ENCODE measurements around the gene KCNJ1.

Gene KCNJ1

DNA sequence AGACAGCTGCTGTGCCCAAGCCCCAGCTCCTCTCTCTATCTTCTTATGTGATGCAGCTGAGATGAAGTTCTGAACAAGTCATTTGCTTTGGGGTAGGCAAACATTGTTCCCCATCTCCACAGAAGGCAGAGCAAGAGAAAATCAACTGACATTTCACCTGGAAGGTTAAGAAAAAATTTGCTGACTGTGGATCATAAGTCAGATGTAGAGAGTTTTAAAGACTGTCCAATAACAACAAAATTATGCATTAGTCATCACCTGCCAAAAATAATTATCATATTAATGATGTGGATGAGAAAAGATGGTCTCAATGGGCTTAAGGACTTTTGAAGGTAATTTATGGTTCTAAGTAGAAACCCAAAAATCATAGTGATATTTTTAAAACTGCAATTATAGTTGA, 59.2 kb downstream of the KCNJ1 start:
- TF ChIP-seq, protein P1, sequence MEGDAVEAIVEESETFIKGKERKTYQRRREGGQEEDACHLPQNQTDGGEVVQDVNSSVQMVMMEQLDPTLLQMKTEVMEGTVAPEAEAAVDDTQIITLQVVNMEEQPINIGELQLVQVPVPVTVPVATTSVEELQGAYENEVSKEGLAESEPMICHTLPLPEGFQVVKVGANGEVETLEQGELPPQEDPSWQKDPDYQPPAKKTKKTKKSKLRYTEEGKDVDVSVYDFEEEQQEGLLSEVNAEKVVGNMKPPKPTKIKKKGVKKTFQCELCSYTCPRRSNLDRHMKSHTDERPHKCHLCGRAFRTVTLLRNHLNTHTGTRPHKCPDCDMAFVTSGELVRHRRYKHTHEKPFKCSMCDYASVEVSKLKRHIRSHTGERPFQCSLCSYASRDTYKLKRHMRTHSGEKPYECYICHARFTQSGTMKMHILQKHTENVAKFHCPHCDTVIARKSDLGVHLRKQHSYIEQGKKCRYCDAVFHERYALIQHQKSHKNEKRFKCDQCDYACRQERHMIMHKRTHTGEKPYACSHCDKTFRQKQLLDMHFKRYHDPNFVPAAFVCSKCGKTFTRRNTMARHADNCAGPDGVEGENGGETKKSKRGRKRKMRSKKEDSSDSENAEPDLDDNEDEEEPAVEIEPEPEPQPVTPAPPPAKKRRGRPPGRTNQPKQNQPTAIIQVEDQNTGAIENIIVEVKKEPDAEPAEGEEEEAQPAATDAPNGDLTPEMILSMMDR (IDR thresholded peaks at IDR 0.05; ENCODE audit: low read depth, low read length), result no peak
- DNase-seq (ENCODE audit: extremely low read depth, low read depth), result no peak

DNA sequence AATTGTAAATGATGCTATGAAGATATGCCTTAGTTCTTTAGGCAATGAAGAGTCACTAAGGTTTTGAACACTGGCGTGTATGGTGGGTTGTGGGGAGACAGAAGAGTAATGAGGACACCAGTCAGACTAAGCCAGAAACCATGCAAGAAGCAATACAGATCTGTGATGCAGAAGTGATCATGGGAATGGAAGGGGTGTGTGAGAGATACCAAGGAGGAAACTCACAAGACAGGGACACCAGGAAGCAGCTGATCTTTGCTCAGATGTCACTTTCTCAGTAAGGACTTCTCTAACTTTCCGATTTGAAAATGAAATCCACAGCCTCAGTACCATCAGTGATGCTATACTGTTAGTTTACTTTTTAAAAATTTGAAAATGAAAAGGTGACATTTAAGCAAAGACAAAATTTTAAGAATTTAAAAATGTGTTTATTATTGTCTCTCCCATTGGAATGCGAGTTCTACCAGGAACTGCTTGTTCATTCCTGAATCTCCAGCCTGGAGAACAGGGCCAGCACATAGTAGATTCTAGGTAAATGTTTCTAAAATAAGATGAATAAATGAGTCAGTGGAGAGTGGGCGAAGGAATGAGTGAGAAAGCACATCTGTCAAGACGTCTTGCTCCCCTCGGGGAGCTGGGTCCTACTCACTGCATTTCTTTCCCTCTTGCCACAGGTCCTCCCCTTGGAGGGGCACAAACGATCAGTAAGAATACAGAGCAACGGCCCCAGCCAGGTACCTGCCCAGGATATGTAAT, 60.4 kb downstream of the KCNJ1 start:
- no peak for DNase-seq (ENCODE audit: extremely low read depth, low read depth)
- TF ChIP-seq, protein P1 (IDR thresholded peaks at IDR 0.05; ENCODE audit: low read depth, low read length), result no peak

DNA sequence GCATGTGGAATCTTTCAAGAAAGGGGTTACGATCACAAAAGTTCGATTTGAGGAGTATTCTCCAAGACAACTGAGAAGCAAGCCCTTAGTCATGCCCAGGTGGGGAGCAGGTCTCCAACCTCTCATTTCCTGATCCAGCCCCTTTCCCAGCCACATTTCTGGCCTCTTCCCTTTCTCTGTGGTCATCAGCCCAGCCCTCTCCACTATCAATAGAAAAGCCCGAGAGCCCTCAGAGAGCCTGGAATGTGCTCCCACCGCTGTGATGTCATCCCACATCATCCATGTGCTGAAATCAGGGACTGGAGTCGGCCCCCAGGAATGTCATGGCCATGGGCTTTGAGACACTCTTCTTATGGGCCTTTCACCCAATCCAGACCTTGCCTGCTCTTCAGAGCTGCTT, 62.6 kb downstream of the KCNJ1 start:
- TF ChIP-seq, protein P1 (IDR thresholded peaks at IDR 0.05; ENCODE audit: low read depth, low read length), result no peak
- DNase-seq (ENCODE audit: extremely low read depth, low read depth), result no peak

DNA sequence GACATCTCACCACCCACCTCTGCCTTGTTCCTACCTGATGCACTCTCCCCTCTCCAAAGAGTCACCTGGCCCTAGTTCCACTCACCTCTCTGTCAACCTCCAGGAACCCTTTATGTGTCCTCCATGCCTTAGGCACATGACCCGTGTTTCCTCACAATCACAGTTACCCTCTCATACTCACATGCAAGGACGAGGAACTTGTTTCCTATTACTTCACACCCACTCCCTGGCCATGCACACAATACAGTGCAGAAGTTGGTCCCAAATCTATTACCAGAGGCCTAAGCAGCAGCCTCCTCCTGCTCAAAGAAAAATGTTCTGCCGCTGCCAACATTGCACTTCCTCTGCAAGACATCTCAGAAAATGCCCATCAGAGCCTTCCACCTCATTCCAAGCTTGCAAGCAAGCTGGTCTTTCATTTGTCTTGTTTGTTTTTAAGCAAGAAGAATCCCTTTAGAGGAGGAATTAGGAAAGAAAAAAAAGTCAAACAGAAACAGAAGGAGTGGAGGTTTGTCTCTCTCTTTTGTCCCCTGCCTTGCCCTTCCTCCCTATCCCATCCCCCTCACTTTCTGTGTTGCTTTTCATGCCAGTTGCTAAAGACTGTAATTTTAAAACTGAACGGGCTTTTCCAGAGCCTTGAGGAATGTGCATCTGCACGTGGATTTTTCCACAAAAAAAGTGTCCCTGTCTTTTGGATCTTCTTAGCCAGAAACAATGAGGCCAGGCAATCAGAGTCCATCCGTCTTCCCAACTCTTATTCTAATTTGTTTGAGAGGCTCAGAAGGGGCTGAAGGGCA, 63.4 kb downstream of the KCNJ1 start:
- no peak for DNase-seq (ENCODE audit: extremely low read depth, low read depth)
- TF ChIP-seq, protein P1 (IDR thresholded peaks at IDR 0.05; ENCODE audit: low read depth, low read length), result no peak

DNA sequence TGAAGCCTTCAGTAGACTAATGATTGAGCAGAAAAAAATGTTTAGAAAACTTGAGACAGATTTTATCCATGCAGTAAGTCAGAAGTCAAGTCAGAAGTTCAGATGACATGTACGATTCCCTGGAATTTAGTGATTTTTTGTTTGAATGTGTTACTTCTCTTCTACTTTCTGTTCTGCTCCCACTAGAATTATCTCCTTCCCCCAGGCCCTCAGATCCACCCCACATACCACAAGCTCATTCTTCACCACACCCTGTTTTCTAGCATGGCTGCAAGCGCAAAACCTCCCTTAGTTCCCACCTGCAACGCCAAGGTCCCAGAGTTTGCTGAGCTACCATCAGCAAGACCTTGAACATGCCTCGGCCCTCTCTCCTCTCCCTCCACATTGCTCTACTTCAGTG, 64.1 kb downstream of the KCNJ1 start:
- DNase-seq (ENCODE audit: extremely low read depth, low read depth), result no peak
- TF ChIP-seq, protein P1 (IDR thresholded peaks at IDR 0.05; ENCODE audit: low read depth, low read length), result no peak

DNA sequence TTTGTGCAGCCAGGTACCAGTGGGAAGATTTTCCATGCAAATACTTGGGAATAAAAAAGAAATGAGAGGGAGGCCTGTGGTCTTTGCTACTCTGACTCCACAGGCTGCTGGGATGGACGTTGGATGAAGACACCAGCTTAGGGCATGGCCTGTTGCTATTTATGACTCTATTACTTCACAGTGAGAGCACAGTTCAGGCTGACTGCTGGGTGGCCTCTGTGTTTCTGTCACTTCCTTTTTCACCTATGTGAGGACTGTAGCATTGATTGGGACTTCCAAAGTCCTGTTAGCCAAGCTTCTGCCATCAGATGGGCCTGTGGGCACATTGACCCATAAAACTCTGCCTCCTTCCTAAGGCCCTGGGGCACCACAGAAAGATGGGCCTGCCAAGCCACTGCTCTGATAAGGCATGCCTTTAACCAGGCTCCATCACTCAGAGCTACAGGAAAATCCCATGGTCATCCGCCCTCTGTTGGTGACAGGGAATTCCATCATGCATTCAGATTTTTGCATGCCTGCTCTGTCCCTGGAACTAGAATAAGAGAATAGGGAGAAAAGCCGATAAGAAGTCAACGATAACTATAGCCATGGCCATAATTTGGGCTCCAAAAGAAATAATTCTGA, 64.6 kb downstream of the KCNJ1 start:
- TF ChIP-seq, protein P1 (IDR thresholded peaks at IDR 0.05; ENCODE audit: low read depth, low read length), result peak; percentile 28
- no peak for DNase-seq (ENCODE audit: extremely low read depth, low read depth)

All from AG09319 (cell line).